Midbrain (tissue), 1 donor: ENCODE measurements around the gene HLA-DPB1.
"Not testable (repeated sequence)": the region's sequence is repeated elsewhere in the genome, so short reads cannot be mapped to it uniquely, and the experiment has no call there.

Experiments used
- DNase-seq: peaks from one replicate; lab custom pipeline; 2025; lab: John Stamatoyannopoulos, UW

HLA-DPB1 gene

DNA sequence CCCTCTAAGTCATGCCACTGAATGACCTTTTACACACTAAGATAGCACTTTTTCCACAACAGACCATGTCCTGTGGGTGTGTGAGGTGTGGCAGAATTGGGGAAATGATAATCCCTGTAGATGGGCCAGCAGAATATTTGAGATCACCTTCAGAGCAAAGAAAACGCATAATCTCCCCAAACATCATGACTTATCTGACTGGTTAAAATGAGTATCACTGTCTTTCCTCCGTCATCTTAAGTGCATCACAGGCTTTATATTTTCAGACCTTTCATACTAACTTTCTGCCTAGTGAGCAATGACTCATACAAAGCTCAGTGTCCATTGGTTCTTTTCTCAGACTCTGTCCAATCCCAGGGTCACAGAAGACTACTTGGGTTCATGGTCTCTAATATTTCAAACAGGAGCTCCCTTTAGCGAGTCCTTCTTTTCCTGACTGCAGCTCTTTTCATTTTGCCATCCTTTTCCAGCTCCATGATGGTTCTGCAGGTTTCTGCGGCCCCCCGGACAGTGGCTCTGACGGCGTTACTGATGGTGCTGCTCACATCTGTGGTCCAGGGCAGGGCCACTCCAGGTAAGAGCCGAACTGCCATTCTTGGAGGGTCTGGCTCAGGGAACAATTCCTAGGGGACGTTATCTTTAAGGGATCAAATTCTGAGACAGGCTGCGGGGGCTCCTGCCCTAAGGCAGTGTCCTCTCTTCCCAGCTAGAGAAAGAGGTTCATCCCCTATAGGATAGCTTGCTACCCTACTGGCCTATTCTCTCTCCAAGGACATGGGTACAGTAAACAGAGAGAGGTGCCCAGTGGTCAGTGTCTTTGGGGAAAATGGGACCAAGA lies at the start of gene HLA-DPB1:
TSS of gene HLA-DPB1 (plus strand) at position 423 of the 838 bp plus-strand sequence. CDS start at position 475, 52 bp downstream.
- DNase-seq: peak; percentile 70

DNA sequence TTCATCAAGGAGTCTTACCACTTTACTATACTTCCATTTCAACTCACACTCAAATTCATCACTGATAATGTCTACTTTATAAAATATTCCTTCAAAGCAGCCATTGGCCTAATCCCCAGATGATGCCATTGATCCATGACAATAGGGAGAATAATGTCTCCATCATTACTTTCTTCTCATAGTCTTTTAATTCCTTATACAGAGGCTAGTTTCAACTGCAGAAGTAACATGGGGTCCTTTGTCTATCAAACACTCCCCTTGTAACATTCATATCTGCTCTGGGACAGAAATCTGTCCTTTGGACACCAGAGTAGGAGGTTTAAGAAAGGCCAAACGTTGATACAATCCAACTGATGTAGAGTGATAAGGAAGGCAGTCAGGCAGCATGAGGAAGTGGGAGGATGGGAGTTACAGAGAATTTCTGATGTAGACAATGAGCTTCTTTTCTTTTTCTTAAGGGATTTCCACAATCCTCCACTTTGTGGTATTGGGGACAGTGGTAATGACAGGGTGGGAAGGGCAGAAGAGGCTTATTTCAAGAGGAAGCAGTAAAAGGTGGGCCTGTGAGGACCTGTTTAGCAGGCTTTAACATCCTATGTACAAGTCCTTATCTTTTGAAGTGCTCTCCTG lies 47.5 kb upstream of the HLA-DPB1 start:
- DNase-seq: no peak

DNA sequence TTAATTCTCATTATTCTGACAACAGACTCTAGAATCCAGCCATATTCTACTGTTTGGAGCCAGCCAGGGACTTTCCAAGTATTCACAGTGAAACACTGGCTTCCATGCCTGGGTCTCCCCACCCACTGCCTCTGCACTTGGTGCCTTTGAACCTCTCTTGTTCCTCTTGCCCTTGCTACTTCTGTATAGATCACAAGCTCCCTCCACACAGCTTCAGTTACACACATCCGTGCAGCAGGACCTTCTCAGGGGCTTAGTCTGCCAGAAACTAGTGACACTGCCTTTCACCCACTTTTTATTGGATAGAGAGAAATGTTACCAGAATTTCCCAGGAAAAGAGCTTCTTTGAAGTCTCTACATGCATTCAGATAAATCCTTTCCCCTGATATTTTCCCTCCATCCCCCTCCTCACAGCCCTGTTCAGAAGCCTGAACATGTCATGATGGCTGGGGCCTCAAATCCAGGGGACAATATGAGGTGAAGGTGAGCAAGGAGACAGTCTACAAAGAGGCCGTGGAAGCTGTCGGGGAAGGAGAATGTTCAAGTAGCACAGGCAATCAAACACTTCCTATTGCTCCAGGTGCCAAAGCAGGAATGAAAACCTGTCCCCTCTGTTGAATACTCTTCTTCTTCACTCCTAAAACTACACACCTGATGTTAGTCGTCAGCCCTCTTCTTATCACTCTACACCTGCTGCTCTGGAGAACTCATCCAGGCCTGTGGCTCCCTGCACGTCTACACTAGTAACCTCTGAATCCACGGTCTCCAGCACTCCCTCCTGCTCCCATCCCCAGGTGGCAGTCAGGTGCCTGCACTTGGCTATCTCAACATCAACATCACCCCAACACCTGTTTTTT lies 46.2 kb upstream of the HLA-DPB1 start:
- peak; percentile 42 for DNase-seq

DNA sequence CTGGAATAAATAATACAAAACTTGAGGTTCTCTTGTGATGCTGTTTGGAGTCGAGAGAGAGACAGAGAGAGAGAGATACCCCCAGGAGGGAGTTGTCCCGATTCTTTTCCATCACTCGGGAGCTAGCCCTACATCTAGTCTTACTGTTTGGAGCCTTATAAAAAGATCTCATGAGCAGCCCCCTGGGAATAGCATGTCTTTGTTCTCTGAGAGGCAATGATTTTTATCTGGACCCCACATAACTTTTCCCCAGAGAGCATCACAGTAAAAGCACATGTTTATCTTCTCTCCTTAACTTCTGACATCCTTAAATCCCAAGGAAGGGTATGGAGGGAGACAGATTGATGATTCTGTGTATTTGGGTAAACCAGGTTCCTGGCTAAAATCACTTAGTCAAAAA lies 45.5 kb upstream of the HLA-DPB1 start:
- no peak for DNase-seq

DNA sequence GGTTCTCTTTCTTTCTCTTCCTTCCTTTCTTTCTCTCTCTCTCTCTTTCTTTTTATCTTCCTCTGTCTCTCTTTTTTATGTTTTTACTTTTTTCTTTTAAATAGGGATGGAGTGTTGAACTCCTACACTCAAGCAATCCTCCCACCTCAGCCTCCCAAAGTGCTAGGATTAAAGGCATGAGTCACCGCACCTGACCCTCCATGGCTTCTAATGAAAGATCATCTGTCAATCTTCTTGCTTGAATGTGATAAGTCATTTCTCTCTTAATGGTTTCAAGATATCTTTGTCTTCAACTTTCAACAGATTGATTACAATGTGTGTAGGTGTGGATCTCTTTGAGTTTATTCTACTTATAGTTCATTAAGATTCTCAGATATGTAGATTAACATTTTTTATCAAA lies 41.2 kb upstream of the HLA-DPB1 start:
- no peak for DNase-seq

DNA sequence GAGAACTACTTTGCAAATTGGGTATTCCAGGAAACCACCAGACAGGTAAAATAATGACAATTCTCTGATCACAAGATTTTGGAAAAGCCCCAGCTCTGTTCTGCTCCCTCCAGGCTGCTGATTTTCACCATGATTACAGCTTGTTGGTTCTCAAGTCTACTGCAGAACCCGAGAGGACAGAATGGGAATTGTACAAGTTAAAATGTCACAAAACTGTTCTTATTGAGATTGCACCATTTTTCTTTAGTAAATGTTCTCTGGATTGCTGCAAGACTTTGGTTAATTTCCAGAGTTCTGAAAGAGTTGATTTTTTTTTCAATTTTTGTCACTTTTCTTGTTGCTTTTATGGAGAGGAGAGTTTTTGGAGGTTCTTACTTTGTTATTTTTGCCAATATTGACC lies 39.3 kb upstream of the HLA-DPB1 start:
- no peak for DNase-seq

DNA sequence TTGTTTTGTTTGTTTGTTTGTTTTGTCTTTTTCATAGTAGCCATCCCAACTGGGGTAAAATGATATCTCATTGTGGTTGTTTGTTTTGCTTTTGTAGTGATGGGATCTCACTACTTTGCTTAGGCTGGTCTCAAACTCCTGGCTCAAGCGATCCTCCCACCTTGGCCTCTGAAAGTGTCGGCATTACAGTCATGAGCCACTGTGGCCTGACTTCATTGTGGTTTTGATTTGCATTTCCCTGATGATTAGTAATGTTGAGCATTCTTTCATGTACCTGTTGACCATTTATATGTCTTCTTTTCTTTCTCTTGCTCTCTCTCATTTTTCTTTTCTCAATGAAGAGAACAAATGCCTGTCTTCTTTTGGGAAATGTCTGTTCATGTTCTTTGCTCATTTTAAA lies 35.6 kb upstream of the HLA-DPB1 start:
- no peak for DNase-seq

DNA sequence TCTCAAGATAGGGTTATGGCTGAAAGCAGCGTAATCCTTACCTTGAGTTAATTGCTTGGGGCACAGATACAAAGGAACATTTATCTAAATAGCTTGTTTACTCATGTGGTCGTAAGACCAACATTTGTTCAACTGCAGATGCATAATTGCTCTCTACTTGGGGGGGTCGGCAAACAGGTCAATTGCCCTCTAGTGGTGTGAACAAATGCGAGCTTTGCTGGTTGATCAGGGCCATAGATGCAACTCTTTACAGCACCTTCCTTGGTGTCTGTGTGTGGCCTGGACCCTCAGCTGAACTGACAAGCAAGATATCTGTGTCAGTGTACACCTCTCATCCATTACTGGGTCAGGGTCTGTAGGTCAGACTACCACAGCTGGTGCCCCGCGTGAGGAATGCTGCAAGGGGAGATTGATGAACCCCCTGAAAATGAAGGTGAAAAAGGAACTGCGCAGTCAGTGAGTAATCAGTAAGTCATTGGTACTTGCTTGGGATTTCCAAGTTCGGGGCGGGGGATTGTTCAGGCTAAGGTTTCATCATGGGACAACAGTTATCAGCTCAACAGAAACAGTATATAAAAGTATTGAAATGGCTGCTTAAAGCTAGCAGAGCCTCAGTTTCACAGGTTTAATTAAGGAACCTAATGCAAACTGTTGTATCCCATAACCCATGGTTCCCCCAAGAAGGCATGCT lies 26.3 kb upstream of the HLA-DPB1 start:
- no peak for DNase-seq

DNA sequence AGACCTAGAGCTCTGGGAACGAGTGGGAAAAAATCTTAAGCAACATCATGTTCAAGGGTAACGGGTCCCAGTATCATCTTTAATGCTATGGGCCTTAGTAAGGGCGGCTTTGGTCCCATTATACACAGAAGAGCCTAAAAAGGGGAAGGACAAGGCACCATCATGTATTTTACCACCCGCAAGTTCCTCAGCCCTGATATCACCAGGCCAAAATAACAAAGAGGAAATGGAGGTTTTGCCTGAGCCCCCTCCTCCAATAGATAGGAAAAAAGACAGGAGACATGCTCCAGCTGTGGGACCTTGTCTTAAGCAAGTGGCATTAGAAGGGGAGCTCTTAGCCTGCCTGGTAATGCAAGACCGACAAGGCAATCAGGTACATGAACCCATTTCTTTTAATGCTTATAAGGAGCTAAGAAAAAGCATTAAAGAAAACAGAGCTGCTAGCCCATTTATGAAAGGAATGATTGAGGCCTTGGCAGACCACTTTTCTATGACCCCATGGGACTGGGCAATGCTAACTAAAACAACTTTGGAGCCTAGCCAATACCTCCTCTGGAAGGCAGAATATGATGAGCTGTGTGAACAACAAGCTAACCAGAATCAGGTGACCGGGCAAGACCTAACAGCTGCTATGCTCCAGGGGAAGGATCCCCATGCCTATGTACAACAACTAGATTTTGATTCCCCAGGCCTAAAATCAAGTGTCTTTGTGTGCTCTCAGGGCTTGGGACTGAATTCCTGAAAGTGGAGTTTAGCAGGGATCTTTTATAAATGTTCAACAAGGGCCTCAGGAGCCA lies 25.6 kb upstream of the HLA-DPB1 start:
- no peak for DNase-seq

DNA sequence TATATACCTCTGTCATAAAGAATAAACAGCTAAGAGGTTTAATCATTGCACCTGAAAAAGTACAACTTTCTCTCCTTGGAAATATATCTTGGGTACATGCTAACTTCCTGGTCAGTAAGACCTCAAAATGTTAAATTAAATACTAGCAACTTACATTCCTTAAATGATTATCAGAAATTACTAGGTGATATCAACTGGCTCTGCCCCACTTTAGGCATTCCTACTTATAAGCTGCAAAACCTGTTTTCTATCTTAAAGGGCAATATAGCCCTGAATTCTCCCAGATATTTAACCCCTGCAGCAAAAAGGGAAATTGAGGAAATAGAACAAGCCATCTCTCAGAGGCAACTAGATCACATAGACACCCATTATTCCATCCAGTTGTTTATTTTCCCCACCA lies 23.2 kb upstream of the HLA-DPB1 start:
- no peak for DNase-seq

DNA sequence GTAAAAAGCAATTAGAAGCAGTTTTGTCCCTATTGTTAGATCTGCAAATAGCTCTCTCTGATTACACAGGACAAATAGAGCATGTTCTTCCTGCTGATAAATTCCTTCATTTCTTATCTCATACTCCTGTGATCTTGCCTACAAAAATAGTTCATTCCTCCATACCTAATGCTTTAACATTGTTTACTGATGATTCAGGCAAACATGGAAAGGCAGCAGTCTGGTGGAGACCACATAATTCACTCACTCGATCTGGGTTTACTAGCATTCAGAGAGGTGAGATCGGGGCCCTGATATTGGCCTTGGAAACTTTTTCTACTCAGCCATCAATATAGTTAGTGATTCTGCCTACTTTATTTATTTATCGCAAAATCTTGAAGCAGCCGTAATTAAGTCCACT lies 22.6 kb upstream of the HLA-DPB1 start:
- DNase-seq: no peak

DNA sequence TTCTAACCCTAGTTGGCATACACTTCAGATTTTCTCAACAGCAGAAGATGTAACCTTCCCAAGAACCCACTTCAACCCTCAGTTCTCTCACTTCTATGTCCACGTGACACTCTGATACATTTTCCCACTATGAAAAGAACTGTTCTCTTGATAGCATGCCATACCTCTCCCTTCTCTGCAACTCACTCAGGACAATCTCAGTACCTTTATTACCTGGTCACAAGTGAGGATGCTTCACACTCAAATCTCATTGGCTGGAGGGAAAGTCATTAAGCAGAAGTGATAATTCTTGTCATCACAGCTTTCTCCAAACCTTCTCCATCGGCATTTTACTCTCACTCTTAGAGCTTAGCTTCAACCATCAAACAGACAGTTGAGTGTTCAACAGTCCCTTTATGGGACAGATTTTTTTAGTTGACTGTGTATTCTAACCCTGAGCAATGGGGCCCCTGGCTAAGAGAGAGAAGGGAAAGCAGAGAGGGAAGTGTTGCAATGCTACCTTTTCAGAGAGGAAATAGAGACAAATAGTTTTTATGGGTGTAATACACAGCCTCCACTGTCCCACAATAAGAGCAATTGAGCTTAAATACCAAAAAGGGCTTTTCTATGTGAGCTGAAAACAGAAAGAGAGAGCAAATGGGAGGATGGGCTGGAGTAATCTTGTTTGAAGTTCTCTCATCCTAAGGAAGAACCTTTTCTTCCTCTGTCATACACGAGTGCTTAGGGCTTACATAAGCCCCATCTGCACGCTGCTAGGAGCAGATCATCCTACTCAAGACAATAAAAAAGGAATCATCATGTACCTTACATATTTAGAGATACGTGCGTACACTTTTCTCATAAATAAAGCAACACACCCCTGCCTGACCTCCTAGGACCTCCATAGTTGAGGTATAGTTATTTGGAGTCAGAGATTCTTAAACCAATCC lies 18.3 kb upstream of the HLA-DPB1 start:
- DNase-seq: no peak

DNA sequence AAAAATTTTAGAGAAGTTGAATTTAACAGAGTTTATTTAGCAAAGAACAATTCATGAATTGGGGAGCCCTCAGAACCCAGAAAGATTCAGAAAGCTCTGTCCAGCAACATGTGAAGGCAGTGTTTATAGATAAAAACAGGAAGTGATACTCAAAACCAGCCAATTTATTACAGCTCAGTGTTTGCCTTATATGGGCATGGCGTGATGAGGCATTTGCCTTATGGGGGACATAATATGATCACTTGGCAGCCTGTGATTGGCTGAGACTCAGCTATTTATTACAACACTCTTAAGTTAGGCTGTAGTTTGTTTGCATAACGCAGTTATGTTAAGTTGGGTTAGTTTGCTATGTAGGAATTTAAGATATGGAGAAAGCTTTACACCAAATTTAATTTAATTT lies 13.8 kb upstream of the HLA-DPB1 start:
- no peak for DNase-seq

DNA sequence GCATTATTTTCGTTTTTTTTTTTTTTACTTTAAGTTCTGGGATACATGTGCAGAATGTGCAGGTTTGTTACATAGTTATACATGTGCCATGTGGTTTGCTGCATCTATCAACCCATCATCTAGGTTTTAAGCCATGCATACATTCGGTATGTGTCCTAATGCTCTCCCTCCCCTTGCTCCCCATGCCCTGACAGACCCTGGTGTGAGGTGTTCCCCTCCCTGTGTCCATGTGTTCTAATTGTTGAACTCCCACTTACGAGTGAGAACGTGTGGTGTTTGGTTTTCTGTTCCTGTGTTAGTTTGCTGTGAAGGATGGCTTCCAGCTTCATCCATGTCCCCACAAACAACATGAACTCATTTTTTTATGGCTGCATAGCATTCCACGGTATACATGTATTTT lies 12.4 kb upstream of the HLA-DPB1 start:
- DNase-seq: not testable (repeated sequence)

DNA sequence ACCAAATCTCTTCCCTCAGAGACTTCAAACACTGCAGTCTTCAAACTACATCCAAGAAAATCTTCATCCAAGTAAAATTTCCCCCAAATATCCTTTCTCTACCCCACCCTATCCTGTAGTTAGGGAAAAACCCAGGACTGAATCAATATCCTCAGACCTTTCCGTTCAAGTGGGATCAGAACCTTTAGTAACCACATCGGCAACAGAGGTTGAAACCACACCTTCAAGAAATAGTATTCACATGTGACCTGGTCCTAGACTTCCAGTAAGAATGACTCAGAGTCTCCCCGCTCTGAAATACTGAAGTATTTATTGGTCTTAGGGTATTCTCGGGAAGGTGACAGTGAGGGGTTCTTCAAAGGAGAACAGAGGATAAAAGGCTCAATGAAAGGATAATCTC lies 11.1 kb upstream of the HLA-DPB1 start:
- DNase-seq: no peak

DNA sequence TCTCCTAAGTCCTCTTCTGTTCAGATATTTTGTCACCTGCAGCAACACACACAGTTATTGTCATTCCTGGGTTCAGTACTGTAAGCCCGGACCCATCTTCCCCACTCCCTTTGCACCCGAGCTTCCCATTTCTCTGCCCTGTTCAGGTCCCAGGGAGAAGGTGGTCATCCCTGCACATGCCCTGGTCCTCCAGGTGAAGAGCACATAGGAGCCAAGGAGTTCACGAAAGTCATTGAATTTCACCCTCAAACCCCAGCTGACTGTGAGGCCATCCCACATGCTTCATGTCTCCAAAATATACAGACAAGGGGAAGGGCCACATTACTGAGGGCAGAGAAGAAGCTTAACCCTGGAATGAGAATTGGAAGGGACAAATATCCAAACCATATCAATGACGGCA lies 10.5 kb upstream of the HLA-DPB1 start:
- no peak for DNase-seq

DNA sequence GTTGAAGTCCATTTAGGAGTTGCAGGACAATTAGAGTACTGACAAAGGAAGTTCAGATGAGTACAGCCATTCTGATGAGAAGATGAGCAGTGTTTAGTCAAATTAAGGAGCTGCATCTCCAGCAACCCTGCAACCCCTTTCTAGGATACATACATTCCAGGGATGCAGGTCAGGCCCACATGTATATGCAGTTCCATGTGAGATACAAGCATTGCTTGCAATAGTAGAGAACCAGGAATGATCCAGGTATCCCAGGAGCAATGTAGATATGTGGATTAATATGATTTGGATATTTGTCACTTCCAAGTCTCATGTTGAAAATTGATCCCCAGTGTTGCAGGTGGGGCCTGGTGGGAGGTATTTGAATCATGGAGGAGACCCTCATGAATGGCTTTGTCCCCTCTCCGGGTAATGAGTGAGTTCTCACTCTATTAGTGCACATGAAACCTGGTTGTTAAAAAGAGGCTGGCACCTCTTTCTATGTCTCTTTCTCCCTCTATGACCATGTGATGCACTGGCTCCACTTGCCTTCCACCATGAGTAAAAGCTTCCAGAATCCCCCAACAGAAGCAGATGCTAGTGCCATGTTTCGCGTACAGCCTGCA lies 8.8 kb upstream of the HLA-DPB1 start:
- DNase-seq: no peak

DNA sequence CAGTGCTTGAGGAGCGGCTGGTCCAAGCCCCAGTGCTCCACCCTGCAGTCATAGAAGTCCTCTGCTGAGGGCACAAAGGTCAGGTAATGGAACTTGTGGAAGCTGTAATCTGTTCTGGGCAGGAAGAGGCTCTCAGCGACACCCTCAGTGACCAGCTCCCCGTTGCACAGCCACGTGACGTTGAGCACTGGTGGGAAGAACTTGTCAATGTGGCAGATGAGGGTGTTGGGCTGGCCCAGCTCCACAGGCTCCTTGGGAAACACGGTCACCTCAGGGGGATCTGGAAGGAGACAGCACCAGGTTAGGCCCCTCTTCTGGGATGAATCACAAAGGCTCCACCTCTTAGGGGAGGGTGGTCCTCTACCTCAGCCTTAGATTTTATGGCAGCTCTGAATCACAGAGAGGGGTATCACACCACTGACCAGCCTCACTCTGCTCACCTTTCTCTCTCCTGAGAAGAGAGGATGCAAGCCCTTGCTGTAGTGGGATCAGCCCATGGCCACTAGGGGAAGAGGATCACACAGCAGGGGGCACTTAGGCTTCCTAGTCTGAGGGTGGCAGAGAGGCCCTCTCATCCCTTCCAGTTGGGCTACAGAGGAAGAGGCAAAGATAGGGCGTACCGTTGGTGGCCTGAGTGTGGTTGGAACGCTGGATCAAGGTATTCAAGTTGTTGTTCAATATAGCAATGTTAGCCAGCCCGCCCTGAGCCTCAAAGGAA lies 6.6 kb upstream of the HLA-DPB1 start:
- DNase-seq: no peak

DNA sequence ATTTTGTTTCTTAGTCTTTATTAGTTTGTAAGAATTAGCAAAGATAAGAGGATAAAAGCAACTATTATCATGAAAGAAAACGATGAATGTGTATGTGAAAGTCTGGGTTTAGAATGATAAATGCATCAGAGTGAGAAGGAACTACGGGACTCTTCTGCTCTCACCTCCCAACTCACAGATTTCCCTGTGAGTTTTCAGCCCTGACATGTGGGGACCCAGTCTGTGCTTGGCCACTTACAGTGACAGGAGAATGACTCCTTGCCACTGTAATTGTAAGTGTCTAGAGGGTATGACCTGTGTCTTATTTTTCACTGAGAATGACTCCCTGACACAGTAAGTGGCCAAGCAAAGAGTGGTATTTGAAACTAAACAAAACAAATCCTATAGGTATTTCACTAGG lies 4.9 kb upstream of the HLA-DPB1 start:
- no peak for DNase-seq
